Measurements from ENCODE around the gene FCAR.

GRCh38 chr19:54921082-54921481 lies 47.0 kb downstream of the FCAR start:
- TF ChIP-seq POLR2A (IDR thresholded peaks at IDR 0.05; ENCODE audit: low read depth, low read length) (no peak), TAF1 (IDR thresholded peaks at IDR 0.05; ENCODE audit: borderline replicate concordance, low read depth, low read length) (no peak), POLR2AphosphoS5 (IDR thresholded peaks at IDR 0.05; ENCODE audit: low read depth, low read length) (no peak)

Measured in GM12892 (cell line).